Hematopoietic multipotent progenitor cell treated with erythropoietin and hydrocortisone succinate and interleukin-3 and kit ligand, for 6 days (in vitro differentiated cells): ENCODE measurements around the gene PIGO.

ENCODE experiments used
- DNase-seq: peaks from one replicate; pipeline ENCODE4 v3.0.0-alpha.2; 2015

The PIGO gene

DNA sequence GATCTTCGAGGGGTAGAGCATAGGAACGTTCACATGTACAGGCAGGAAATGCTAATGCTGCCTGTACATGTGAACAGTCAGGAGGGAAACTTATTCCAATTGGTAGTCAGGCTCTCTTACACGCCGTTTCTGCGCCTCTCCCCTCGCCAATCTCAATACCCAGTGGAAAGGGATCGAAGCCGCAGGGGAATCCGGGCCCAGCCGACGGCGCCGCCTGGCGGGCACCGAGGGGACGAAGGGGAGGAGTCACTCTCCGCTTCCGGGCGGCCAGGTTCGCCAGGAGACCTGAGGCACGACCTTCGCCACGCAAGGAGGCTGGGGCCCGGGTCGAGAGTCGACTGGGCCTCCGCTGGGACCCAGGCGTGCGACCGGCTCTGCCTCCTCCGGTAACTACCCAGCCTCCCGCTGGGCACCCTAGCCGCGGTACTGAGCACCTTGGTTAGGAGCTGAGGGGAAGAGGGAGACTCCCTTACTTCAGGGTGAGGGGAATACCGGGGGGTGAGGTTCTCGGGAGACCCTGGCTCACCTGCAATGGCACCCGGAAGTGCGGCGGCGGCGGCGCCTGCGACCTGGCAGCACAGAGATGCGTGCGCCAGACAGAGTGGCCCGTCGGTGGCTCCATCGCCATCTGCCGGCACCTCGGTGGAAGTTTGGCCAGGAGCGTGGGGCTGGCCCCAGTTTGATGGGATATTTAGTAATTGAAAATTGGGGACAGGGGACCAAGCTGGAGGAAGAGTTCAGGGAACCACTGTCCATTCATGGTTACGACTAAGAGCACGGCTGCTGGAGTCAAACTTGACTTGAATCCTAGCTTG, at the start of gene PIGO:
Gene PIGO (minus strand): TSS at position 557 of the 815 bp plus-strand sequence. CDS start 1,026 bp downstream, outside the sequence.
- peak; percentile 94 for DNase-seq

DNA sequence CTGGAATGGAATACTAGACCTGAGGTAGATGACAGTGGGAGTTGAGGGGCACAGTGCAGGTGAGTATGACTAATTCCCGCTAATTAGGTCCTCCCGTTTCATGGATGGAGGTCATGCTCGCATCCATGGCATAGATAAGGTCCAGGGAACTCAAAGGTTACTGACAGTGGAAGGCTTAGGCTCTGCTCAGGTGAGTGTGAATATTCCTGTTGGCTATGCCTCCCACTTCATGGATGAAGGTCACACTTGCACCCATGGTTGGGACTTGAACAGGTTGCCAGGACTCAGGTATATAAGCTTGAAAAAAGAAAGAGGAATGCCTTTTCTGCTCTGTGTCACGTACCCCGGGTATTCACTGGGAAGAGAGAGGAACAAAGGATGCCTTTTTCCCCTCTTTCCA, 45.6 kb upstream of the PIGO start:
- no peak for DNase-seq

DNA sequence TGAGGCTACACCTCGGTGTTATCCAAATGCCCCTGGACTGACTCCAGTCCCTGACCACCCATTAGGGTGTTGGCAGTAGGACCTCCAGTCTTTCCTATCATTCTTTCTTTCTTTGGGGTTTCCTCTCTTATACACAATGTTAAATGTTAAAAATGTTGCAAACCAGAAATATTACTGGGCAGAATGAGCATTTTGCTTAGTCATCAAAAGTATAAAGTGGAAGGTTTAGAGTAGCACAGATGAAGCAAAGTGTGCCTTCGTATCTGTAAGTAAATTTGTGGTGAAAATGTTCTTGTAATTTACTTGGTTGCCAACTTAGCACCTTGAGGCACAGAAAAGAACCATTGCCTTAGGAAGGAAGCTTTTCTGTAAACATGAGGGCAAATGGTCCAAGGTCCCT, 43.7 kb upstream of the PIGO start:
- no peak for DNase-seq

DNA sequence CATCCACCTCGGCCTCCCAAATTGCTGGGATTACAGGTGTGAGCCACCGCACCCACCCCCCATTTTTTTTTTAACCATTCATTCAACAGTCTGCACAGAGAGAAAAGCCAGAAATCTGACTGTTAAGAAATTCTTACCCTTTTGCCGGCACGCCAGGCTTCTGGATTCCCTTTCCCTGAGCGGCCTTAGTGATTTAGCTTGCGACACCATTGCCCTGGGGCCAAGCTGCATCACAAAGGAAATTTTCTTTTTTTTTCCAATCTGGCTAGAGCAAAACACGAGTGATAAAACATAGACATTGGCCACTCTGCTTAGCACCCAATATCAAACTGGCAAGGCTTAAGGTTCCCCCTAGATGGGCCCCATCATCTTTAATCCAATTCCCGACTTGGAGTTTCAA, 40.5 kb upstream of the PIGO start:
- no peak for DNase-seq

DNA sequence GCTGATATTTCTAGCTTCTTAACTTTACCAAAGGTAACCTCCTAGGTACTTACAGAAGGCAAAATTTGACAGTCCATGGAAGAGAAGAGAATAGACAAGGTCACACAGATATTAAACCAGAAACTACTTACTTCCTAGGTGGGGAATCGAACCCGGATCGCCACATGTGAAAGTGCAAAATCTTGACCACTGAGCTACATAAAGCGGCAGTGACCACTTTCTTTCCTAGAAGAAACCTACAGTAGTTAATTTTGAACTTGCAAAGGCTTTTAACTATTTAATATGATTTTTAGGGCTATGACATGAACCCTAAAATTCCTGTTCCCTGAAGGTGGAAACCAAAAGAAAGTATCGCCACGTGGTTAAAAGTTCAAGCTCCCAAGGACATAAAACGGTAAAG, 39.6 kb upstream of the PIGO start:
- no peak for DNase-seq

DNA sequence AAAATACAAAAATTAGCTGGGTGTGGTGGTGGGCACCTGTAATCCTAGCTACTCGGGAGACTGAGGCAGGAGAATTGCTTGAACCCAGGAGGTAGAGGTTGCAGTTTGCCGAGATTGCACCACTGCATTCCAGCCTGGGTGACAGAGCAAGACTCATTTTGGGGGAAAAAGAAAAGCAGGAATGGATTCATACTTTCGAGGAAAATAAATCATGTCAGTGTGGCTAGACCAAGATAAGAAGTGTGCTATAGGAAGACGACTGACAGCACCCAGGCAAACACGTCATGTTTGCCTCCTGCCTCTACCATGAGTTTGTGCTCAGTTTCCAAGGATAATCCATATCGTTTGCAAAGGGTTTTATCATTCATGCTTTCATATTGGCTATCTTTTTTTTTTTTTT, 38.5 kb upstream of the PIGO start:
- DNase-seq, result no peak

DNA sequence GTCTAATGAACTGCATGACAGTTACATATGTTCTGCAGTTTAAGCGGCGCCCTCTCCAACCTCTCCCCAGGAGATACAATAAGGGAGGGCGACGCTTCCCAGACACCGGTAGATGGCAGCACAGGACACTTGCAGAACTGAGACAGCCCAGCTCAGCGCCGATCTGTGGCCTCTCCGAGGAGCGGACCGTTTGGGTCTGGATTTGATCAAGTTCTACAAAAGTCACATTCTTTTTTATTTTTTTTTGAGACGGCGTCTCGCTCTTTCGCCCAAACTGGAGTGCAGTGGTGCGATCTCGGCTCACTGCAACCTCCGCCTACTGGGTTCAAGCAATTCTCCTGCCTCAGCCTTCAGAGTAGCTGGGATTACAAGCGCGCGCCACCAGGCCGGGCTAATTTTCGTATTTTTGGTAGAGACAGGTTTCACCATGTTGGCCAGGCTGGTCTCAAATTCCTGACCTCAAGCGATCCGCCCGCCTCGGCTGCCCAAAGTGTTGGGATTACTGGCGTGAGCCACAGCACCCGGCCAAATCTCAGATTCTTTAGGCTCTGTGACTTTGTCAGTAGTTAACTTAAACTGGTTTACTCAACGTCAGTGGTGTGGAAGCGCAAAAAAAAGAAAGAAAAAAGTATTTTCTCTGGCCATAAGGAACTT, 20.6 kb upstream of the PIGO start:
- peak; percentile 97 for DNase-seq

DNA sequence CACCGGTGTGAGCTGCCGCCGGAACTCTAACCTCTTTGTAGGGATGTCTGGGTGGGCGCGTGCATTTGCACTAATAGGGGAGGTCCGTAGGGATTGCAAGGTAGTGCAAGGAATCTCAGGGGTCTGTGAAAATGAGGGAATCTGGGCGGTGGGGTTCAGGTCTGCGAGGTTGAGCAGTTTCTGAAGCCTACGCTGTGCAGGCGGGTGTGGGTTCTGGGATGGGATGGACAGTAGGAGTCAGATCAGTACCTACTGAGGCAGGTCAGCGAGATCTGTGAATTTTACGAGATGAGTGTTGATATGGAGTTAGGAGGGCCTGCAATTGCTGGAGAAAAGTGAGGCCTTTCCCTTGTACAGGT, 20.1 kb upstream of the PIGO start:
- DNase-seq, result no peak

DNA sequence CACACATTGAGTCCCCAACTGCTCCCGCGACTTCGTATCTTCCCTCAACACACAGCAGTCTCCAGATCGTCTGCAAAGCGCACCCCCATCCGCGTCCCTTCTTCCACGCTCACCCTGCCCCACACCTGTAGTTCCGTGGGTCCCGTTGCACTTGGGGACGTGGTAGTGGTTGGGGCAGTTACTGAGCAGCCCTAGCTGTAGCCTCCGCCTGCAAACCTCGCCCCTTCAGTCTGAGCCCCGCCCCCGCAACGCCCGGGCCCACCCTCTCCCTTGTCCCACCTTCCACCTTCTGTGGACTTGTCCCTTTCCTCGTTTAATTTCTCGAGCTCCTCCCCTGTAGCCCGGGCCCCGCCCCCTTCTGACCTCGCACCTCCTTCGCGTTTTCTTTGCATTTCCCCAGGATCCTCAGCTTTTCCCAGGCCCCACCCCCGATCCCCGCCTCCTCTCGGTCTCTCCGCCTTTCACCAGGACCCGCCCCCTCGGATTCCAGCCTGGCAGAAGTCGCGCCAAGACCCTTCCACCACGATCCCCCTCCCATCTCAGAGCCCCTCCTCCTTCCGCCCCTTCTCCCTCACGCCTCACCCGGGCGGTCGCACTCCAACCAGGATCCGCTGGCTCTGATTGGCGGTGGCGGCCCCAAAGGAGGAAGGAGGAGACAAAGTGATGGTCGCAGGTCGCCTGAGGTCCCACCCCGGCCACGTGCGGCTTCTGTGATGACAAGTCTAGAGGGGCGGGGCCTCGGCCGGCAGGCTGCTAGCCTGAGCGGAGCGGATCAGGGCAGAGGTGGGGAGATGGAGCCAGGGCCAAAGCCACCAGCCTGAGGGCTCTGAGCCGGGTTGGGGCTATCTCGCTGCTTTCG, 19.5 kb upstream of the PIGO start, which contains the start of gene ATOSB:
Gene ATOSB (minus strand): TSS at position 183 of the 859 bp plus-strand sequence. CDS start 7,588 bp downstream, outside the sequence.
- peak; percentile 98 for DNase-seq

DNA sequence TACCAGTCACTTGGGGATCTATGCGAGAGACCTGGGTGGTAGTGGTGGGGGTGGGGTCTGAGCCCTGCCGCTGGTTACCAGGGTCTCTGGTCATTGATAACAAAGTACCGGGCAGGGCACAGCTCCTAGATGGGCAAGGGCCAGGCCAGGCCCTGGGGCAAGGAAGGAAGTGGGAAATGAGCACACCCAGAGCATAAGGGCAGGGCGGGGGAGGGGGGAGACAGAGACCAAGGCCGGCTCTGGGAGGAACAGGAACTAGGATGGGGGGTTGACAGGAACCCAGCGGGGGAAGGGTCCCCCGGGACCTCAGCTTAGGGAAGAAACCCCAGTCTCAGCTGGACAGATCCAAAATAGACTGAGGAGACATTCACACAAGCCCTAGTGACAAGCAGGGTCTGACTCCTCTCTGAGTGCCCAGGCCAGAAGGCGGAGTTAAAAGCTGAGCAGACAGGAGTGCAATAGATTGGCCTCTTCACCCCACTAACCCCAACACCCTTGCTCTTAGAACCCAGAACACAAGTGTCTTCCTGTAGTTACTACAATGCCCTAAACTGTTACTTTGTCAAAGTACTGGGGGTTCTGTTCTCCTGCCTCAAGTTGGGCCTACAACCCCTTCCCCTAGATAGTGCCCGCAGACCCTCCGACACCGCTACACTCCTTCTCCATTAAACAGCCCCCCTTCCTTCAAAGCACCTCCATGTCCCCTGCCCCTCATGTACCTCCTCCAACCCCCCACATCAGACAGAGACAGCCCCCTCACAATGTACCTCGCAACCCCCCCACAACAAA, 18.6 kb upstream of the PIGO start:
- peak; percentile 79 for DNase-seq

DNA sequence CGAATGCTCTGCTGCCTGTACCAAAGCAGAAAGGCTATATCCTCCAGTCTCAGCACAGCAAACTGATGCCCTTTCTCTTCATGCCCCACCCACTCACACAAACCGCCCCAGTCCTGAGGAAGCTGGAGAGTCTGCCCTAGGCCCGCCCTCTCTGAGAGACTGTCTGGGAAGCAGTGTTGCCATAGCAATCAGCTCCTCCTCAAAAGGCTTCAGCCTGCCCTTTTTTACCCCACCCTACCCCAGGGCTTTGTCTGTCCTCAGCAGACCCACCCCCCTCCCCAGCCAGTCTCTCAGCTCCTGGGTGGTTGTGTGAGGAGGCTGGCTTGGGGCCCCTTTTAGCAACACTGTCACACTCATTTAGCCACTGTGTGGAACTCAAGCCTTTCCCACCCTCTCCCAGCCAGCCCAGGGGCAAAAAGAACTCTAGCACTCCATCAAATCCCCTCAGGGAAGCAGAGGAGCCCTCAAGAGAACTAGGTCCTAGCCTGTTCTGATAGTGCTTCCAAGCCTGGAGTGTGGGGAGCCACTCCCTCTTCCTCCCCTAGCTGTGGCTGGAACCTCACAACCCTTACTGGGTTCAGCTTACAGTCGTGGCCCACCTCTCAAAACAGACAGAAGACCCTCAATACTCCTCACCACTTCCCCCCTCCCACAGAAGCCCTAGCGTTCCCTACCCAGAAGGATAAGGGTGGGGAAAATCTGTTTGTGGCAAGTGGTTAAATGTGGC, 17.9 kb upstream of the PIGO start:
- DNase-seq, result peak; percentile 97

DNA sequence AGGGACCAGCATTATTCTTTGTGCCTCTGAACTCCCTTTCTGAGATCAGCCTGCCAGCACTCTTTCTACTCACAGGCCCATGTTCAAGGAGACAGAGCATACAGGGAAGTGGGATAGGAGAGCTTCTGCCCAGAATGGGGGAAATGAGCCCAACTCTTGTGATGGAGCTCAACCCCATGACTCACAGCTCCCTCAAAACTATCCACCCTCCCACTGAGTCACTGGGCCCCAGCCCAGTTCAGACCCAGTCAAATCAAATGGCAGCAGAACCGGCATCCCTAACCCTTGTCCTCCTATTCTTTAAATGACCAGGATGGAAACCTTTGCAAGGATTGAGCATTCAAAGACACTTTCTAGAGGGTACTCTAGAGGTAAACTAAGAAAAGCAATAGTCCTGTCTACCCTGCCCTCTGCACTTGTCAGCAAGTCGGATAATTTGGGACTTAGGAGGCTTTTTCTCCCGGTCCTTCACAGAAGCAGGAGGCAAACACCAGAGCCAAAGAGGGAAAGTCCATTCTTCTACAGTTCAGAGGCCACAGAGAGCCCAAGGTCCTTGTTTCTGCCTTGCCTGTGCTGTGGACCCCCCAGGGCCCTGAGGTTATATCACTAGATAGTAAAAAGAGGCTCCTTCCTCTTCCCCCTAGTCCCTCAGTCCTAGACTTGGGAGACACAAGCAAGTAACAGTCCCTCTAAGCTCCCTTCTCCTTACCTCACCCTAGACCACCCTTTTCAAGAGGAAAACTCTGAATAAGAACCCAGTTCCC, 16.0 kb upstream of the PIGO start:
- DNase-seq, result no peak

DNA sequence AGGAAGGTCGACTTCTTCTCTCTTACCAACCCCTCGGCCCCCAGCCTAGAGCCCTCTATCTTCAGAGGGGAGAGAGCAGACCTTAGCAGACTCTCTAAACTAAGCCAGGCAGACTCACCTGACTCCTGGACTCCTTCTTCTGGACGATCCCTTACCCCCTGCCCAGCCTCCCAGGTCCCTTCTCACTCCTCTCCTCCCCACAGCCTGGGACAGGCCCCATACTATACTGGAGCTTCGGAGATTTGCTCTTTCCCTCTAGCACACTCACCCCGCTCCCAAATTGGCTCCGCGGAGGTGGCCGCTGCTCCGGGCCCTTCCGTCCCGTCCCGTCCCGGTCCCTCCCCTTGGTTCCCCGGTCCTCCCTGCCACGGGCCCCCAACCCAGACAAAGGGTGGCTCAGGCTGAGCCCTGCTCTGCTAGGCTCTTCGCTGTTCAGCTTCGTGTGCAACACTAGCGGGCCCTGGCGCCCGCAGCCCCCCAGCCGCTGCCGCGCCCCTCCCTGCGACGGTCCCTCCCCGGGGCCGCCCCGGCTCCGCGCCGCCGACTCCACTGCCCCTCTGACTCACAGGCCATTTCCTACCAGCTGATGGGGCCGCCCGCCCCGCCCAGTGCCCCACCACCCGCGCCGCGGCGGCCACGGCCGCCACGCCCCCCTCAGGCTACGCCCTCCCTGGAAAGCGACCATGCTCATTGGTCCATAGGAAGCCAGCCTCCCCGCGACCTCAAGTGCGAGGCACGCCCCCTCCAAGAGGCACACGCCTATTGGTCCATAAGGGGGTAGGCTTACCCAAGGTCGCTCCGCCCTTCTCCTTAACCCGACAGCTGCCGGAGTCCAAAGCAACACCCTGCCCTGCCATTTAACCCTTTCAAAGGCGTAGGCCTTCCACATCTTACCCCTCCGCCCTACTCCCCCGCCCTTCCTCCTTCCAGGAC, 14.9 kb upstream of the PIGO start:
- DNase-seq, result peak; percentile 99

DNA sequence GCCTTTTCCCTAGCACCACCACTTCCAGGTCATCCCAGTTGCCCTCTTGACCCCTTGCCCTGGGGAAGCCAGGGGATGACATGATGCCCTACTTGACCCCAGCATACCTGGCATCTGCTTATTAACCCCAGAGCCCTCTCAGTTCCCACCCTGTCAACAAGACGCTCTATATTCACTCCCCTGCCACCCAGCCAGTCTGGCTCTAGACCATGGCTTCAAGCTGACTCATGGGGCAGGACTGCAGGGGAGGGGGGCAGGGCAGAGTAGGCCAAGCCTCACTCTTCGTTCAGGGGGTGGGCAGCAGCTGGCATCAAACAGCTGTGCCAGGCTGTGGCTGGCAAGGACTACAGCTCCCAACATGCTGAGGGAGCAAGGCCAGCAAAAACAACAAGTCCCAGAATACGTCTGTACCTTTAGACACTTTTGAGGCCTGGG, 14.0 kb upstream of the PIGO start:
- DNase-seq, result peak; percentile 79

DNA sequence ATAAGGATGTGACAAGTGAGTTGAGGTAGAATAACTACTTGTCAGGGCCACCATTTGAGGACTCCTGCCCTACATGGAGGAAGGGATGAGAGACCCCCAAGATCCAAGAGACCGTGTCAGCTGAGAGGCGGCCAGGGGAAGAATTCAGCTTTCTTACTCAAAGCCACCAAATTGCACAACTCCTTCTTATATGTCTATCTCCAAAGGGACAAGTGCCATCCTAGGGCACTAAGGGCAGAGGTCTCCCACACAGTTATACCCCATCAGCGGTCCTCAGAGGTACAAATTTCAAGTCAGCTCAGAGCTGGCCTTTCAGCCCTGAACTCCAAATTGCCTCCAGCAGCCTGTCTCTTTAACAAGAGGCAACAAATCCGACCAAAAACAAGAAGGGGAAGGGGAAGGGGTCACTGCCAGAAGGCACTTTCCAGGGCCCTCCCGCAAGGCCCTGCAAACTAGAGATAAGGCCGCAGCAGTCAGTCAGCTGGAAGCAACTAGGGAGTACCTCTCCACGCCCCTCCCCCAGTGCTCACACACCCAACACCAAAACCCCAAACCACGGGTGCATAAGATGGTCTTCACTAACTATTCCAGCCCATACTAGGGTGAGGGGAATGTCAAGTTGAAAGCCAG, 12.7 kb upstream of the PIGO start:
- peak; percentile 98 for DNase-seq

DNA sequence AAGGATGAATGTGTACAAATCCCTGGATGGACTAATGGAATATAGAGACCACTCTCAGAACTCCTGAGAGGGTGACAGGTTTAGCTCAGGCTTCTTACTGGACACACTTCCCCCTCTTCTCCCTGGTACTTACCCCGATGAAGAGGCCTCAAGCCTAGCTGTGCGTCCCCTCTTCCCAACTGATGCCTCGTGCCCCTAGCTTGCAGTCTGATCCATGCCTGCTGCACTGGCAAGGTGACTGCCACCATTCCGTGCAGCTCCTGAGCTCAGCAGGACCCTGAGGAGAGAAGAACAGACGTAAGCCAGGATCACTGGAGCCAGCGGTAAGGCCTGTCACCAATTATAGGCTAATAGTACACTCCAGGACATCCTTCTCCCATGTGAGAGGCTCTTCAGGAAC, 12.1 kb upstream of the PIGO start:
- DNase-seq, result no peak

DNA sequence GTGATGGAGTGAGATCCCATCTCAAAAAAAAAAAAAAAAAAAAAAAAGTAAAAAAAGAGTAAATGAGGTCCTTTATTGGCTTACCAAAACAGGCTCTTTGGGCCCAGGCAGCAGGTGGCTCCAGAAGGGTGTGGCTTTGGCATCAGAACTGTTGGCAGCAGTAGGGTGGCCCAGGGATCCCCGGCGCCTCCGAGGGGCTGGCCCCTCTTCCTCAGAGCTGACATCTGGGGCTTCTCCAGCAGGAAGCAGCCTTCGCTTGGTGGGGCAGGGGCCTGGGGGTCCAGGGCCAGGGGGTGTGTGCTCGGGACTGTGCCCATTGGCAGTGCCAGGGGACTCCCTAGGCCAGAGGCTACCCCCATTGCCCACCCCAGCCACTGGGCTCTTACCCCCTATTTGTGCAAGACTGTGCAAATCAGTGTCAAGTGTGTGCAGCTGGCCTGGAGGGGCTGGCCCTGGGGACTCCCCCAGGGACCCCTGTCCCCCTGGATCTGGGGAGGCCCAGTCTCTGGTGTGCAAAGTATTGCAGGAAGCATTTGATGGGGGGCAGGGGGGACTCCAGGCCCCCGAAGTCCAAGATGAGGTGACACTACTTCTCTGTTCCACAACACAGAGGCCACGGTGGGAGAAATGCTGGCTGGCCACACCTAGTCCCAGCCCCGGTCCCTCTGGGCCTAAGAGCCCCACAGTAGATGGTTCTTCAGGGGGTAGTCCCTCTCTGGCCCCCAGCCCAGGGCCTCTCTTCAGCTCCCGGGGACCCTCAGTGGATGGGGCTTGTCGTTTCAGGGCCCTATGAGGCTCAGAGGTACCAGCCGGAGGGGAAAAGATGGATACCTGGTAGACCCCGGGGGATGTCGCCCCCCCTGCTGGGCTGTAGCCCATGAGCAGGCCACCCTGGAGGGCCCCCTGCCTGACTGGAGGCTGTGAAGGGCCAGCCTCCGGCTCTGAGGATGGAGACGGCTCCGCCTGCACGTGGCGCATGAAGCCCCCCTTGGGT, 11.2 kb upstream of the PIGO start:
- no peak for DNase-seq

DNA sequence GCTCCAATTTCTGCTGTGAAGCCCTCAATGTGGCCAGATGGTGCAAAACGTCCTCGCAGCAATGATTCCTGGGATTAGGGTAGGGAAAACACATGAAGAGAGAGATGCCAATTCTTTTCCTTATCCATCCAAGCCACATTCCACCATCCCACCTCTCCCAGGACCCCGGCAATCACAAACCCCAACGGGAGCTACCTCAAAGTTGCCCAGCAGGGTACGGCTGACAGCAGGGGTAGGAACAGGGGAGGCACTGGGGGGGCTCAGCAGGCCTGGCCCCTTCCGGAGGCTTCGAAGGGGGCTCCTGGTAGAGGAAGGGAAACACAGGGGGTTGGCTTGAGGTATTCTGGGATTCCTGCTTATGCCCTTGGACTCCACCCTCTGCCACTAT, 9.9 kb upstream of the PIGO start:
- DNase-seq, result no peak
